Left lung (tissue), 10 donors: Measurements from ENCODE around the gene KRT6A. TPM values are rescaled to one million over a fixed set of nuclear protein-coding genes. Genes with fewer than 3 reads are reported as not detected.

Experiments
- ATAC-seq: fragments of 200-7000 bp; cut with Tn5 transposase; one replicate; pipeline ENCODE4 v1.9.1; 2020; ENCODE audit warnings: moderate library complexity
- DNase-seq, 4 donors: peaks; one replicate each; pipeline ENCODE4 v3.0.0-alpha.2; 2013 to 2020
- H3K27ac ChIP-seq, 2 donors: fragments of 200-600 bp; sonication (generic) in 1 of 2; one replicate each; pipeline versions ENCODE4 v1.5.0 to v1.8.0; 2020 to 2021
- H3K27me3 ChIP-seq, 2 donors: fragments of 200-600 bp; sonication (generic) in 1 of 2; one replicate each; pipeline versions ENCODE4 v1.5.0 to v1.8.0; 2020 to 2021
- H3K36me3 ChIP-seq, 2 donors: fragments of 200-600 bp; sonication (generic) in 1 of 2; one replicate each; pipeline versions ENCODE4 v1.5.0 to v1.8.0; 2020 to 2021
- H3K4me1 ChIP-seq, 2 donors: fragments of 200-600 bp; one replicate each; pipeline ENCODE4 v1.8.0; 2021
- H3K4me3 ChIP-seq, 2 donors: fragments of 200-600 bp; sonication (generic) in 1 of 2; one replicate each; pipeline versions ENCODE4 v1.5.0 to v1.8.0; 2020 to 2021; ENCODE audit warnings: mild to moderate bottlenecking in 1 of 2
- H3K9me3 ChIP-seq, 2 donors: fragments of 200-600 bp; sonication (generic) in 1 of 2; one replicate each; pipeline versions ENCODE4 v1.5.0 to v1.8.0; 2020 to 2021
- intact Hi-C, 2 donors: fragments of 100-400 bp; cut with DNase I; formaldehyde crosslinking; loops; one replicate each; pipeline versions ENCODE4 v1.11.2 to v1.14.2; 2022
- polyA plus RNA-seq, 6 donors: library from polyadenylated mRNA; unstranded; fragments of 120-200 nt; gene quantifications; one replicate each; pipeline ENCODE4 v1.2.1, GENCODE V29; 2013; ENCODE audit not compliant: insufficient read length in 6 of 6
- total RNA-seq, 2 donors: library from RNA; stranded (reverse); fragmentation: NEBNext Ultra II Directional; extraction: Animal tissue kit (Norgen Biotek cat#: 25700); gene quantifications; one replicate each; pipeline ENCODE4 v1.2.1, GENCODE V29; 2021
- TF ChIP-seq, protein P1 (sequence below), 2 donors: fragments of 200-600 bp; sonication (generic) in 1 of 2; IDR thresholded peaks; one replicate each; pipeline versions ENCODE4 v1.5.0 to v1.8.0; 2021; ENCODE audit warnings: antibody characterized with exemption in 2 of 2
- donor health status: DM: no; HTN: yes; CAD: no.
- donor health status: DM: no; HTN: no; CAD: no.

Gene KRT6A
- total and polyA plus RNA-seq, 8 donors, result 24.4 to 32.0 TPM; not detected in 6

DNA sequence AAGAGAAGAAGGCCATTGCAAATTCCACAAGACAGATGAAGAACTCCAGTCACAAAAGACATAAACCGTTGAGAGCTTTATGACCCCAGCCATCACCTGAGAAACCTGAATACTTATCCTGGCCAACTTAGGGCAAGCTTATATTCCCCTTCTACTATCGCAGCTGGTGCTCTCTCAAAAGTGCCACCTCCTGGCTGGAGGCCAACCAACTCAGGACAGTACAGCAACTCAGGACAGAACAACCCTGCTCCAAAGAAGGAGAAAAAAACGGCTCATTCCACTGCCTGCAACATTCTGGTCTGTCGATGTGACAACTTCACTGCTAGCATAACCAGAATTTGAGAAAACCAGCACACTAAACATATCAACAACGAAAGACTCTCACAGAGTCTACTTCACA lies 31.4 kb downstream of the KRT6A start:
- Histone ChIP-seq H3K27me3 (peaks cover 3 to 12% of the 10 kb centered on the region in 2 donors), H3K27ac (no peak overlapping the region), H3K9me3 (no peaks in the 10 kb centered on the region), H3K4me3 (no peak overlapping the region), H3K4me1 (no peaks in the 10 kb centered on the region), H3K36me3 (no peaks in the 10 kb centered on the region)
- DNase-seq, result no peak
- no peak for ATAC-seq
- TF ChIP-seq, protein P1, sequence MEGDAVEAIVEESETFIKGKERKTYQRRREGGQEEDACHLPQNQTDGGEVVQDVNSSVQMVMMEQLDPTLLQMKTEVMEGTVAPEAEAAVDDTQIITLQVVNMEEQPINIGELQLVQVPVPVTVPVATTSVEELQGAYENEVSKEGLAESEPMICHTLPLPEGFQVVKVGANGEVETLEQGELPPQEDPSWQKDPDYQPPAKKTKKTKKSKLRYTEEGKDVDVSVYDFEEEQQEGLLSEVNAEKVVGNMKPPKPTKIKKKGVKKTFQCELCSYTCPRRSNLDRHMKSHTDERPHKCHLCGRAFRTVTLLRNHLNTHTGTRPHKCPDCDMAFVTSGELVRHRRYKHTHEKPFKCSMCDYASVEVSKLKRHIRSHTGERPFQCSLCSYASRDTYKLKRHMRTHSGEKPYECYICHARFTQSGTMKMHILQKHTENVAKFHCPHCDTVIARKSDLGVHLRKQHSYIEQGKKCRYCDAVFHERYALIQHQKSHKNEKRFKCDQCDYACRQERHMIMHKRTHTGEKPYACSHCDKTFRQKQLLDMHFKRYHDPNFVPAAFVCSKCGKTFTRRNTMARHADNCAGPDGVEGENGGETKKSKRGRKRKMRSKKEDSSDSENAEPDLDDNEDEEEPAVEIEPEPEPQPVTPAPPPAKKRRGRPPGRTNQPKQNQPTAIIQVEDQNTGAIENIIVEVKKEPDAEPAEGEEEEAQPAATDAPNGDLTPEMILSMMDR (IDR thresholded peaks at IDR 0.05), result no peak
- intact Hi-C loops, result no loop called here

DNA sequence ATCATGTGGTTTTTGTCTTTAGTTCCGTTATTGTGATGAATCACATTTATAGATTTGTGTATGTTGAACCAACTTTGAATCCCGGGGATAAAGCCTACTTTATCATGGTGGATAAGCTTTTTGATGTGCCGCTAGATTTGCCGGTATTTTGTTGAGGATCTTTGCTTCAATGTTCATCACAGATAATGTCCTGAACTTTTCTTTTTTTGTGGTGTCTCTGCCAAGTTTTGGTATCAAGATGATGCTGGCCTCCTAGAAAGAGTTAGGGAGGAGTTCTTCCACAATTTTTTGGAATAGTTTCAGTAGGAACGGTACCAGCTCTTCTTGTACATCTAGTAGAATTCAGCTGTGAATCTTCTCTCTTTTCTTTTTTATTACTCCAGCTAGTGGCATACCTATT lies 34.2 kb downstream of the KRT6A start:
- Histone ChIP-seq H3K4me3 (no peak overlapping the region), H3K27me3 (peaks cover 0 to 16% of the 10 kb centered on the region in 2 donors)
- ATAC-seq, result no peak

DNA sequence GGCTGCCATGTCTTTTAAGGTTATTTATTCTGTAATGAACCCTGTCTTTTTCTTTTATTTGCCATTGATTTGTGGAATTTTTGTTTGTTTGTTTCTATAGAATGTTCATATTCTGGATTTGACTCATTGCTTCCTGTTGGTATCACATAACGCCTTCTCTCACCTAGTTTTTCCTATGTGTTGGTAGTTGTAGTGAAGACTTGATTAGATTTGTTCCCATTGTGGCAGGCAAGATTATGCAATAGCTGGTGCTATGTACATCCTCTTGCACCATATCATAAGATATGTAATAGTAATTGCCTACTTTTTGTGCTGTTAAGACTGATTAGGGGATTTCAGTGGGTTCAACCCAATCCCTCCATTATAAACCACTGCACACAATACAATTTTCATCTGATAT lies 37.2 kb downstream of the KRT6A start:
- no peaks in the 10 kb centered on the region for H3K36me3 ChIP-seq
- no peaks in the 10 kb centered on the region for H3K9me3 ChIP-seq
- ATAC-seq (no peak), DNase-seq (no peak)
- H3K4me1 ChIP-seq, result no peaks in the 10 kb centered on the region
- H3K4me3 ChIP-seq, result no peak overlapping the region
- no peak overlapping the region for H3K27ac ChIP-seq
- TF ChIP-seq, protein P1 (IDR thresholded peaks at IDR 0.05), result no peak
- peaks cover 0 to 16% of the 10 kb centered on the region in 2 donors for H3K27me3 ChIP-seq
- intact Hi-C loops, result no loop called here

More for the DNA sequence above, 34.2 kb downstream of the KRT6A start:
- no peak for DNase-seq
- TF ChIP-seq, protein P1 (IDR thresholded peaks at IDR 0.05), result no peak
- Histone ChIP-seq H3K27ac (no peak overlapping the region), H3K9me3 (no peaks in the 10 kb centered on the region), H3K36me3 (no peaks in the 10 kb centered on the region), H3K4me1 (no peaks in the 10 kb centered on the region)
- intact Hi-C loops, result no loop called here

DNA sequence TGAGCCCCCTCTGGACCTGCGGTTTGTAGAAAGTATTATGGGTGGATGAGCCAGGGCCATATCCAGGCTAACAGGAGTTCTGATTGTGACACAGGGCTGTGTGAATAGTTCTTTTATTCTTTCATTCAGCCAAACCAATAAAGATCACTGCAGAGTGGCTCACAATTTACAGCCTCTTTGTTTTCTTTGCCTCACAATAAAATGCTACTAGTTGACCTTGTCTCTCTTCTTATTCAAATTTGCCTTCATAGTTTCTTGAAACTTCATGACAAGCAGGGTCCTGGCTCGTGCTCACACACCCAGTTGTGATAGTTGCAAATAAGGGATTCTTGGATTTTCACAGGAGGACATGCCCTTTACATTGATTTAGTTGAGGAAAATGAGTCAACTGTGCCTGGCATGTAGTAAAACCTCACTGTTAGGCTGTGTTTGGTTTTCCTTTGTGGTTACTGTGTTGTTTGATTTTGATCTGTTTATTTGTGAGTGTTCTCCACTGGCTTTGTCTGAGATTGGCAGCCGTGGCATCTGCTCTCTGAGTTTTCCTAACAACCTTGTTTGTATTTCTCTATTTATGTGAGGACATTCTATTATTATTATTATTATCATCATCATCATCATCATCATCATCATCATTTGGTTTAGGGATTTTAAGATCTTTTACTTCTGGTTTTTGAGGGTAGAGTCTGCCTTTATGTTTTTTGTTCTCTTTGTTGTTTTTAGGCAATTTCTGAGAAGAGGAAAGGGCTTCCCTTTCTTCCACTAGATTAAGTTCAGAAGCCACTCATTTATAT lies 38.5 kb downstream of the KRT6A start:
- no peak for DNase-seq
- peaks cover 0 to 12% of the 10 kb centered on the region in 2 donors for H3K27me3 ChIP-seq
- TF ChIP-seq, protein P1 (IDR thresholded peaks at IDR 0.05), result no peak
- no peak overlapping the region for H3K4me3 ChIP-seq
- H3K27ac ChIP-seq, result no peak overlapping the region
- no peak for ATAC-seq
- H3K9me3 ChIP-seq, result no peaks in the 10 kb centered on the region
- intact Hi-C loops, result no loop called here
- no peaks in the 10 kb centered on the region for H3K4me1 ChIP-seq
- no peaks in the 10 kb centered on the region for H3K36me3 ChIP-seq

DNA sequence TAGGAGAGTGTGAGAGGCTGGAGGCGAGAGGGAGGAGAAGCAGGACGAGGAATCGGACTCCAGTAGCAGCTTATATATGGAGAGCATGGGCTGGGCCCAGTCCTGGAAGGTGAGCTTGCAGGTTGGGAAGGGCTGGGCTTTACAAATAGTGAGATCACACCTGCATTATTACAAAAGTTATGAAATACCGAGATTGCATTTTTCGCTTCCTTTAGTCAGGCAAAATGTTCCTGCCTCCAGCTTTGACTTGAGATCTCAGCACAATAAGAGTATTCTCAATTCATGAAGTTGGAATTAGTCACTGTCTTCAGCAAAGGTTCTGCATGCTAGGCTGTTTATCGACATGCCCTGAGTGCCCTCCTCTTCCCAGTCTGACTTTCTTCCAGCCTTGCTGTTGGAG lies 41.0 kb downstream of the KRT6A start, which contains the start of gene KRT6B:
KRT6B (minus strand) TSS at position 46 of the 400 bp plus-strand sequence. CDS start 68 bp downstream, outside the sequence.
- H3K27me3 ChIP-seq, result peaks cover 0 to 11% of the 10 kb centered on the region in 2 donors
- intact Hi-C loops, result no loop called here
- TF ChIP-seq, protein P1 (IDR thresholded peaks at IDR 0.05), result no peak
- no peaks in the 10 kb centered on the region for H3K9me3 ChIP-seq
- H3K4me1 ChIP-seq, result no peaks in the 10 kb centered on the region
- no peak within 1 kb of the TSS for H3K27ac ChIP-seq
- DNase-seq, result no peak
- H3K4me3 ChIP-seq, result no peak within 1 kb of the TSS
- H3K36me3 ChIP-seq, result no peaks in the 10 kb centered on the region
- ATAC-seq, result no peak
